Kidney epithelial cell (primary cell): ENCODE data around the gene TBC1D23. TPM values are rescaled to one million over a fixed set of nuclear protein-coding genes. Genes with fewer than 3 reads are reported as not detected.

Experiments
- DNase-seq: peaks from one replicate; pipeline ENCODE4 v3.0.0-alpha.2; 2010; ENCODE audit warnings: low read depth
- H3K27me3 ChIP-seq: 2 replicates; pipeline ENCODE4 v1.6.0; 2011; ENCODE audit warnings: low read length; ENCODE audit not compliant: control insufficient read depth, insufficient read depth
- H3K36me3 ChIP-seq: 2 replicates; pipeline ENCODE4 v1.5.1; 2011; ENCODE audit warnings: low read length; ENCODE audit not compliant: control insufficient read depth, insufficient read depth
- H3K4me3 ChIP-seq: 2 replicates; pipeline ENCODE4 v1.5.1; 2011; ENCODE audit warnings: low read depth, mild to moderate bottlenecking, control low read depth, low read length
- total RNA-seq: library from RNA; depleted of rRNA; stranded (reverse); fragments of >200 nt; gene quantifications from 2 replicates; pipeline ENCODE4 v1.2.3, GENCODE V29; 2015
- TF ChIP-seq, protein P1 (sequence below): IDR thresholded peaks from 2 replicates; pipeline ENCODE4 v1.5.1; 2011; ENCODE audit warnings: mild to moderate bottlenecking, moderate library complexity, low read length, control low read depth, inconsistent platforms; ENCODE audit not compliant: insufficient read depth, poor library complexity, severe bottlenecking

TBC1D23 gene
- total RNA-seq, 1 donor from 2014 or later: 38.3 TPM

DNA sequence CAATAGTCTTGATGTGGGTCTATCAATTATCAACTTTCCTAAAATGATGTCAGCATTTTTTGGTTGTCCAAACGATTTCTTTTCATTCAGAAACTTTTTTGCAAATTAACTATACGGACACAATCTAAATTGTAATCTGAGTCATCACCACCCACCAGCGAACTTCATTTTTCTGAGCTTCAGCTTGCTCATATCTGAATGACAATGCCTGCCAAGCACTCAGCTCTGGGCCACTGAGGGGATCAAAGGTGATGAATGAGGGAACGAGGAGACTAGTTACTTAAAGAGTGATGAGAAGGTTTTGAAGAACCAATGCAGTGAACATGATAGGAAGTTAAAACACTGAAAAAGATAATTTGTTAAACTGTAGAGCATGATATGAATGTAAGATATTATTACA, 14.9 kb upstream of the TBC1D23 start:
- Histone ChIP-seq H3K27me3 (no peaks in the 10 kb centered on the region), H3K36me3 (no peaks in the 10 kb centered on the region), H3K4me3 (no peak overlapping the region)
- no peak for DNase-seq
- TF ChIP-seq, protein P1, sequence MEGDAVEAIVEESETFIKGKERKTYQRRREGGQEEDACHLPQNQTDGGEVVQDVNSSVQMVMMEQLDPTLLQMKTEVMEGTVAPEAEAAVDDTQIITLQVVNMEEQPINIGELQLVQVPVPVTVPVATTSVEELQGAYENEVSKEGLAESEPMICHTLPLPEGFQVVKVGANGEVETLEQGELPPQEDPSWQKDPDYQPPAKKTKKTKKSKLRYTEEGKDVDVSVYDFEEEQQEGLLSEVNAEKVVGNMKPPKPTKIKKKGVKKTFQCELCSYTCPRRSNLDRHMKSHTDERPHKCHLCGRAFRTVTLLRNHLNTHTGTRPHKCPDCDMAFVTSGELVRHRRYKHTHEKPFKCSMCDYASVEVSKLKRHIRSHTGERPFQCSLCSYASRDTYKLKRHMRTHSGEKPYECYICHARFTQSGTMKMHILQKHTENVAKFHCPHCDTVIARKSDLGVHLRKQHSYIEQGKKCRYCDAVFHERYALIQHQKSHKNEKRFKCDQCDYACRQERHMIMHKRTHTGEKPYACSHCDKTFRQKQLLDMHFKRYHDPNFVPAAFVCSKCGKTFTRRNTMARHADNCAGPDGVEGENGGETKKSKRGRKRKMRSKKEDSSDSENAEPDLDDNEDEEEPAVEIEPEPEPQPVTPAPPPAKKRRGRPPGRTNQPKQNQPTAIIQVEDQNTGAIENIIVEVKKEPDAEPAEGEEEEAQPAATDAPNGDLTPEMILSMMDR: no peak

- Histone ChIP-seq H3K4me3 (no peak overlapping the region), H3K36me3 (no peaks in the 10 kb centered on the region), H3K27me3 (no peaks in the 10 kb centered on the region)
- no peak for DNase-seq
- TF ChIP-seq, protein P1: no peak
These were observed 13.8 kb upstream of the TBC1D23 start for GRCh38 chr3:100246999-100247398.

DNA sequence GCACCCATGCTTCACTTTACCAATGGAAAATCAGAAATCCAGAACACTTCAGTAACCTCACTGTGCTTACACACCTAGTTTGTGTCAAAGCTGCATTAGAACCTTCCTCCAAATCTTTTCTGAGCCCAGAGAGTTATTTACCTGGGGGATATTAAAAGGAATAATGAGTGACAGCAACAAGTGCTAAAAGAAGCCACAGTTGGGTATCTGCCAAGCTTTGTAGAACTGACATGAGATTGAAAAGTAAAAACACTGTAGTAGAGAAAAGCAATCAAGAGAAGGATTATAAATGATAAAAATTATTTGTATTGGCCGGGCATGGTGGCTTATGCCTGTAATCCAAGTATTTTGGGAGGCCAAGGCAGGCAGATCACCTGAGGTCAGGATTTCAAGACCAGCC, 8.8 kb upstream of the TBC1D23 start:
- TF ChIP-seq, protein P1: no peak
- H3K27me3 ChIP-seq: no peaks in the 10 kb centered on the region
- no peak overlapping the region for H3K4me3 ChIP-seq
- H3K36me3 ChIP-seq: no peaks in the 10 kb centered on the region
- no peak for DNase-seq

DNA sequence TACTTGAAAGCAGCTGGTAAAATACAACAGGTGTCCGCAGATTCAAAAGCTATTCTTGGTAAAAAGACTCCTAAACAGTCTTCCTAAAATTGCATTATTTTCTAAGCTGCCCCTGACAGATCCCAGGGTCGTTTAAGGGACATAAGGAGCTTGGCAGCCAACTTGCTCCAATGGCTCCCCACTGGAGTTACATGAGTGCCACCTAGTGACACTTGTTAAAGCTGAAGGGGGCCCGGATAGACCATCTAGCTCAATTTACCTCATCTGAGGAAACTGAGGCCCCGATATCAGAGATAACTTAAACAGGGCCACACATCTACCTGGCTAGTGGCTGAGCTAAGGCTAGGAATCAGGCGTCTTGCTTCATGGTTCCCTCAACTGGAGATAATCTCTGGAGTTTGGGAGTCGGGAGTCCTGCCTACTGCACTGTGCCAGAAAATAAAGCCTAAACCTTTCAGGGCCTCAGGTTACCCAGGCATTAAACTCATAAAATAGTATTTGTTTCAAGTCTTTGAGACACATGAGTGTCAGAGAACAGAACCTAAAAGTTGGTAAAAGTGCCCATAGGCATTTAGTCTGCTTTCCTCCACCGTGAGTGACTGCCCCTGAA, 6.5 kb upstream of the TBC1D23 start:
- Histone ChIP-seq H3K36me3 (no peaks in the 10 kb centered on the region), H3K4me3 (no peak overlapping the region), H3K27me3 (no peaks in the 10 kb centered on the region)
- TF ChIP-seq, protein P1: peak; percentile 83
- DNase-seq: no peak

GRCh38 chr3:100256731-100257151, 4.1 kb upstream of the TBC1D23 start:
- TF ChIP-seq, protein P1: no peak
- DNase-seq: no peak
- Histone ChIP-seq H3K36me3 (no peaks in the 10 kb centered on the region), H3K27me3 (no peaks in the 10 kb centered on the region), H3K4me3 (no peak overlapping the region)

DNA sequence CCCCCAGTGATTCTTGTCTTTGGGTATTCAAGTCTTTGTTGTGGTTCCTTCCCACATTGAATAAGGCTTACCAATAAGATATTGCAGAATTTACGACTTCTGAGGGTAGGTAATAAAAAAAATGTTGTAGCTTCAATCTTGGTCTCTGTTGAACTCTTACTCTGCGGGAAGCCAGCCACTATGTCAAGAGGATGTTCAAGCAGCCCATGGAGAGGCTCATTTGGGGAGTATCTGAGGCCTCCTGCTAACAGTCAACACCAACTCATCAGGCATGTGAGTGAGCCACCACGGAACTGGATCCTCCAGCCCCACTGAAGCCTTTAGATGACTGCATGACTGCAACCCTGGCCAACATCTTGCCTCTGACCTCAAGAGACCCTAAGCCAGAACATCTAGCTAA, 3.2 kb upstream of the TBC1D23 start:
- TF ChIP-seq, protein P1: no peak
- Histone ChIP-seq H3K27me3 (no peaks in the 10 kb centered on the region), H3K36me3 (no peaks in the 10 kb centered on the region), H3K4me3 (no peak overlapping the region)
- no peak for DNase-seq
